OCI-M2 (cell line): Measurements from ENCODE around the gene TMEM52B.

ENCODE experiments used
- DNase-seq: peaks from one replicate; lab custom pipeline; 2025; ENCODE audit not compliant: unreplicated experiment; lab: John Stamatoyannopoulos, UW

Gene TMEM52B

DNA sequence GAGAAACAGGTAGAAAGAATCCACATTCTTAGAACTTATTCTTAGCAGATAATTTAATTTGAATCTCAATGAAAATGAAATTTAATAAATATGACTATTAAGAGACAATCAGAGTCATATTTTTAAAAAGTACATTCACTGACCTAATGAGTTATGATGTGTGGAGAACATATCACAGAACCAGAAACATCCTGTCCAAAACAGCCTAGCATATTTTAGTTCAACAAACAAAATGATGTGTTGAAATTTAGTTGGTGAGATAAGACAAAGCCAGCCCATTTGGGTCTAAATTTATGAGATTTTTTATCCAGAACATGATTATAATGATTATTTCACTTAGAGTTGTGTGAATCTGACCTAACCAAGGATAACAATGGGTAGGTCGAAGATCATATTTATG lies 59.7 kb downstream of the TMEM52B start:
- DNase-seq: no peak

DNA sequence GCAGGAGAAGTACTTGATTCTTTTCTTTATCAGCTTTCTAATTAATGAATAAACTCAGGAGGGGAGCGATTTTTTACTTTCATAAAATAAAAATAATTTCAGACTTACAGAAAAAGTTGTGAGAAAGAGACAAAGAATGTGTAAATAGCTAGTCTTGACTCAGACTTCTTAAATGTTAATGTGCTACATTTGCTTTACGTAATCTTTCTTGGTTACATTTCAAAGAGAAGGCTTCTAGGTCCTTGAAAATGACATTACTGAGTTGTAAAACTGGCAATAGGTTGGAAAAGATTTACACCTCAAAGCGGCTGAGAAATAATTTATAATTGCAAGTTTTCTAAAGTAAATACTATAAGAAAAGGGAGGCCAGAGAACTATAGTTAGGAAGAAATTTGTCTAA lies 62.5 kb downstream of the TMEM52B start:
- DNase-seq: no peak
